Fibroblast of the aortic adventitia (primary cell): Measurements from ENCODE around the gene DNAL4. TPM values are rescaled to one million over a fixed set of nuclear protein-coding genes. Genes with fewer than 3 reads are reported as not detected.

Experiments used
- DNase-seq: peaks from one replicate; pipeline ENCODE4 v3.0.0-alpha.2; 2010; ENCODE audit warnings: low read depth
- H3K4me3 ChIP-seq: 2 replicates; pipeline ENCODE4 v1.5.1; 2011; ENCODE audit warnings: low read depth, mild to moderate bottlenecking, control low read depth, low read length, moderate library complexity
- total RNA-seq: library from RNA; depleted of rRNA; stranded (reverse); fragments of >200 nt; gene quantifications from 2 replicates; pipeline ENCODE4 v1.2.3, GENCODE V29; 2012; ENCODE audit warnings: low replicate concordance
- TF ChIP-seq, protein P1 (sequence below): IDR thresholded peaks from 2 replicates; pipeline ENCODE4 v1.5.1; 2011; ENCODE audit warnings: mild to moderate bottlenecking, low read length, control low read depth, inconsistent platforms; ENCODE audit not compliant: insufficient read depth

DNAL4 gene
- total RNA-seq, 1 donor, result 11.0 TPM

DNA sequence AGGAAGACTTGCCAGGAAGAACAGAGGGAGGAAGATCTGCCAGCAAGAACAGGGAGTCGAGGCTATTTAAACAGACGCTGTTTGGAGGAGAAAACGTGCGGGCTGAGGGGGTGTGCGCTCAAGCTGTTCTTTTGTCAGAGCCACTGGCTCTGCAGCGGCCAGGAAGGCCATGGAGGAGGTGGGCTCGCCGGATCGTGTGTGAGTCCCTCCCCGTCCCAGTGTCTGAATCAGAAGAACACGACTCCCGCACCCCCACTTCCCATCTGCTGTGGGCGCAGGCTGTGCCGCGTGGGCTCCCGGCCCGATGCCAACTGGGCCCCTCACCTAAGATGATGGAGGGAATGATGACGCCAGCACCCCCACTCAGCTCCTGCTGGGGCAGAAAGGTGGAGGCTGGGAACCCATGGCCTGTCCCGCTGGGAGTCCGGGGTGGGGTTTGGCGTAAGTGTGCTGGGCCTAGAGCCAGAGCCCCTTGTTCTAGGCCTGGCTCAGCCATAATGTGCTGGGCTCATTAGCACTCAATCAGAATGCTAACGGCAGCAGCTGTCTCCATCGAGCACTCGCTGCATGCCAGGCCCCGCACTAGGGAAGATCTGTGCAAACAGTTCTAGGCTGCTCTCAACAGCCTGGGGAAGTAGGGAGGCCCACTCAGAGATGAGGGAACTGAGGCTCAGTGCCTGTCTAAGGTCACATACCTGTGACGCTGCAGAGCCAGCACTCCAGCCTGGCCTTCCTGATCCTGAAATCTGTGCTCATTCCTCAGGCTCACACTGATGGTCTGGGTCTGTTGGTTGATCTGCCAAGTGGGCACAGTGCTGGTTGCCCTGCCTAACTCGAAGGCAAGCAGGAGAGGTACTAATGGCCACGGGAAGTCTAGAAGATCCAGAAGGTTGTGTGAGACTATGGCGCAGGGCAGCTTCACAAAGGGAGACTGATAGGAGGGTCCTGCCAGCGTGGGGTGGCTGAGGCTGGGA lies 38.3 kb upstream of the DNAL4 start:
- DNase-seq, result no peak
- TF ChIP-seq, protein P1, sequence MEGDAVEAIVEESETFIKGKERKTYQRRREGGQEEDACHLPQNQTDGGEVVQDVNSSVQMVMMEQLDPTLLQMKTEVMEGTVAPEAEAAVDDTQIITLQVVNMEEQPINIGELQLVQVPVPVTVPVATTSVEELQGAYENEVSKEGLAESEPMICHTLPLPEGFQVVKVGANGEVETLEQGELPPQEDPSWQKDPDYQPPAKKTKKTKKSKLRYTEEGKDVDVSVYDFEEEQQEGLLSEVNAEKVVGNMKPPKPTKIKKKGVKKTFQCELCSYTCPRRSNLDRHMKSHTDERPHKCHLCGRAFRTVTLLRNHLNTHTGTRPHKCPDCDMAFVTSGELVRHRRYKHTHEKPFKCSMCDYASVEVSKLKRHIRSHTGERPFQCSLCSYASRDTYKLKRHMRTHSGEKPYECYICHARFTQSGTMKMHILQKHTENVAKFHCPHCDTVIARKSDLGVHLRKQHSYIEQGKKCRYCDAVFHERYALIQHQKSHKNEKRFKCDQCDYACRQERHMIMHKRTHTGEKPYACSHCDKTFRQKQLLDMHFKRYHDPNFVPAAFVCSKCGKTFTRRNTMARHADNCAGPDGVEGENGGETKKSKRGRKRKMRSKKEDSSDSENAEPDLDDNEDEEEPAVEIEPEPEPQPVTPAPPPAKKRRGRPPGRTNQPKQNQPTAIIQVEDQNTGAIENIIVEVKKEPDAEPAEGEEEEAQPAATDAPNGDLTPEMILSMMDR, result no peak

DNA sequence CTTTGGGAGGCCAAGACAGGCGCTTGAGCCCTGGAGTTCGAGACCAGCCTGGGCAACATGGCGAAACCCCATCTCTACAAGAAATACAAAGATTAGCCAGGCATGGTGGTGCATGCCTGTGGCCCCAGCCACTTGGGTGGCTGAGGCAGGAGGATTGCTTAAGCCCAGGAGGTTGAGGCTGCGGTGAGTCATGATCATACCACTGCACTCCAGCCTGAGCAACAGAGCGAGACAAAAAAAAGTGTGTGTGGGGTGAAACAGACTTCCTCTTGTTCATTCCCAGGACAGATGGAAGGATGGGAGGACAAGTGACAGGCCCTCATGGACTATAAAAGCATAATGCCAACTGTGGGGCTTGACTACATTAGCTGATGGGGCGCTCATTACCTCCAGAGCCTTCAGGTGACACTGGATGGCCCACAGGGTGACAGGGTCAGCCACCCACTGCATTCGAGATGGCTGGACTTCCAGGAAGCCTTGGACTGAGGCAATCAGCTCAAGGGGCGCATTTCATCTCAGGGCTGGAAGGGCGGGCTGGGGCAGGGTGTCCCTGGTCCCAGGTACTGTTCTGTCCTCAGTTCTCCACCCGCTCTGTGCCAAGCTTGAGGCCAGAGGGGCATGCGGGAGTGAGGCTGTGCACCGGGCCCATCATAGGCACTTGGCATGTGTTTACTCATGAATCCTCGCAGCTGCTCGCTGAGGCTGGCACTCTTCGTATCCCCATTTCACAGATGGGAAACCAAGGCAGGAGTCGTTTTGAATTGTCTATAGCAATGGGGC lies 37.4 kb upstream of the DNAL4 start:
- DNase-seq, result peak; percentile 42
- H3K4me3 ChIP-seq, result no peak overlapping the region
- TF ChIP-seq, protein P1, result no peak

More for the DNA sequence above, 38.3 kb upstream of the DNAL4 start:
- no peak overlapping the region for H3K4me3 ChIP-seq

DNA sequence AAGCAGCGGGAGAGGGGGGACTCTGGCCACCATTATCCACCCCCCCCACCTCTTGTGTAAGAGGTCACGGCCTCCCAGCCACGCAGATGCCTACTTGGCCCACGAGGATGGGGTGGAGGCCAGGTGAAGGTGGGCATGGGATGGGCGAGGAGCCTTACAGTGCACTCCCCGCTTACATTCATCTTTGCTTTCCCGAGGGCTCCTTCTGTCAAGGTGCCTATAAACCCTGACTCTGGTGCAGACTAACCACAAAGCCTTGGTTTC lies 36.8 kb upstream of the DNAL4 start:
- TF ChIP-seq, protein P1, result no peak
- H3K4me3 ChIP-seq, result no peak overlapping the region
- DNase-seq, result no peak

DNA sequence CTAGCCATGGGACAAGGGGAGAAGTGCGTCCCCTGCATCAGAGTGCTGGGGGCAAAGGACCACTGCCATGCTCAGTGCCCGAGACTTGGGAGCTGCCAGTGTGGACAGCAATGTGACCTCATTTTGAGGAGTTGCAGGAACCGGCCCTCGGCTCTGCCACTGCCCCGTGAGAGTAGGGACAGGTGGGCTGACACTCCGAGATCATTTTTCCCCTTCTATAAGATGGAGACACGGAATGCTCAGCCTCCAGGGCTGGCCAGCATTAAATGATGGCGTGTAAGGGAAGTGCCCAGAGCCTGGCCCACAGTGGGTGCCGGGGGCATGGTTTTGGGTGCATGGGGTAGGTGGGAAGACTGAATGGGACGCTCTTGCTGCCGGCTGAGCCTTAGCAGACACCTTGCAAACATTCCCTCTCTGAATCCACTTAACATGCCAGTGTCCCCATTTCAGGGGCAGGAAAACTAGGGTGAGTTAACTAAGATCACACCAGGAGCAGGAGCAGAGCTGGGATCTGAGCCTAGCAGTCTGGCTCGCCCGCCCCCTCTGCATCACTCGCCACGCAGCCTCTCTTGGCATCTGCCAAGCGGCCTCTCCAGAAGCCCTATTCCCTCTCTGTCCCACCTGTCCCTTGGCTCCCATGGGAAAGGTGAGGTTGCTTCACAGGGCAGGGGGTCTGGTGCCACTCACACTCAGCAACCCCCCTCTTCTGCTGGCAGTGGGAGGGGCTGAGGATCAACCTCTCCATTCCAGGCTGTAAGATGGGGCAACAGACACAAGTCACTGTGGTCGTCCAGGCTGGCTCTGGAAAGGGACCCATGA lies 36.3 kb upstream of the DNAL4 start:
- no peak for DNase-seq
- TF ChIP-seq, protein P1, result no peak
- no peak overlapping the region for H3K4me3 ChIP-seq

DNA sequence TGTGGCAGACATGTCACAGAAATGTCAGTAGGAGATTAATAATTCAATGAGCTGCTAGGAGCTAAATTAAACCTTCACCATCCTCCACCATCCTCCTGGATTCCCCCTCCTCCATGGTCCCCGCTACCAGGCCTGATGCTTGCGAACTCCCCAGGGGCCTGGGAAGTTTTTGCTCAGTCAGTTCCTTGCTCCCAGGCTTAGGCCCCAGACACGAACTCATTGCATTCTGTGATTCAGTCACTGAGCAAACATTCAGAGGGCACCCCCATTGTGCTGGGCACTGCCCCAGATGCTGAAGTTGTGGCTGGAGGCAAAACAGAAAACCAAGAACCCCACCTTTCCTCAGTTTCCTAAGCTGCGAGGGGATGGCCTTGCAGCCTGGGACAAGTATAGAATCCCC lies 35.5 kb upstream of the DNAL4 start:
- no peak for DNase-seq

More for the DNA sequence above, 35.5 kb upstream of the DNAL4 start:
- TF ChIP-seq, protein P1, result no peak
- H3K4me3 ChIP-seq, result no peak overlapping the region
